IMR-90 (cell line): ENCODE results near the gene ANKRD13D. TPM values are rescaled to one million over a fixed set of nuclear protein-coding genes. Genes with fewer than 3 reads are reported as not detected.

Source experiments
- ATAC-seq: fragments of 200-7000 bp; cut with Tn5 transposase; 2 replicates; pipeline ENCODE4 v1.9.1; 2020; ENCODE audit warnings: low read depth, mild to moderate bottlenecking, moderate library complexity
- BruUV-seq: library from RNA; stranded (reverse); fragments of 400-500 nt; replicated peaks from 2 replicates; lab custom pipeline; 2021; lab: Mats Ljungman, UMichigan
- CTCF ChIA-PET: fragments of 300-600 bp; formaldehyde crosslinking; extraction: SDS; loops from one replicate; lab custom pipeline; 2021; ENCODE audit warnings: antibody characterized with exemption; lab: Yijun Ruan, JAX
- POLR2A ChIA-PET: fragments of 300-600 bp; sonication (Branson Sonifier 250); formaldehyde crosslinking; loops from one replicate; lab custom pipeline; 2022; ENCODE audit warnings: antibody characterized with exemption; ENCODE audit not compliant: unreplicated experiment; lab: Charles Lee
- DNase-seq: peaks from one replicate; pipeline ENCODE4 v3.0.0; 2013
- H2AFZ ChIP-seq: replicated peaks from 2 replicates; pipeline ENCODE3; 2013; ENCODE audit warnings: low read length, mild to moderate bottlenecking; ENCODE audit not compliant: poor library complexity
- H2AK5ac ChIP-seq: 2 replicates; pipeline ENCODE4 v1.6.1; 2013; ENCODE audit warnings: low read depth, low read length, inconsistent platforms
- H2AK9ac ChIP-seq: replicated peaks from 2 replicates; pipeline ENCODE3; 2013; ENCODE audit warnings: mild to moderate bottlenecking, low read depth, low read length, moderate library complexity; ENCODE audit not compliant: poor library complexity
- H2BK120ac ChIP-seq: 2 replicates; pipeline ENCODE4 v1.6.1; 2013; ENCODE audit warnings: low read depth, low read length, inconsistent platforms
- H2BK15ac ChIP-seq: 3 replicates; pipeline ENCODE4 v1.6.1; 2013; ENCODE audit warnings: low read depth, low read length, inconsistent platforms
- H2BK20ac ChIP-seq: 2 replicates; pipeline ENCODE4 v1.6.1; 2013; ENCODE audit warnings: low read depth, mild to moderate bottlenecking, inconsistent platforms, low read length, moderate library complexity
- H2BK5ac ChIP-seq: 2 replicates; pipeline ENCODE4 v1.6.1; 2013; ENCODE audit warnings: mild to moderate bottlenecking, low read depth, low read length, inconsistent platforms; ENCODE audit not compliant: poor library complexity, severe bottlenecking
- H3K14ac ChIP-seq: replicated peaks from 2 replicates; pipeline ENCODE4 v1.6.1; 2013; ENCODE audit warnings: low read depth, low read length, inconsistent platforms
- H3K18ac ChIP-seq: 2 replicates; pipeline ENCODE4 v1.6.1; 2013; ENCODE audit warnings: low read depth, low read length, control low read depth
- H3K23ac ChIP-seq: 2 replicates; pipeline ENCODE4 v1.6.1; 2013; ENCODE audit warnings: low read depth, low read length, inconsistent platforms
- H3K27ac ChIP-seq: 2 replicates; pipeline ENCODE4 v1.5.1; 2013; ENCODE audit warnings: mild to moderate bottlenecking, control low read depth, low read length; ENCODE audit not compliant: insufficient read depth
- H3K27me3 ChIP-seq: 2 replicates; pipeline ENCODE4 v1.6.1; 2013; ENCODE audit warnings: low read length; ENCODE audit not compliant: control insufficient read depth, insufficient read depth
- H3K36me3 ChIP-seq: 2 replicates; pipeline ENCODE4 v1.6.1; 2013; ENCODE audit warnings: low read length, mixed read lengths; ENCODE audit not compliant: control insufficient read depth, insufficient read depth
- H3K4ac ChIP-seq: 2 replicates; pipeline ENCODE4 v1.6.1; 2013; ENCODE audit warnings: low read depth, low read length, inconsistent platforms
- H3K4me1 ChIP-seq: 2 replicates; pipeline ENCODE4 v1.6.1; 2013; ENCODE audit warnings: low read length, mixed read lengths; ENCODE audit not compliant: control insufficient read depth, insufficient read depth
- H3K4me2 ChIP-seq: 2 replicates; pipeline ENCODE4 v1.6.1; 2013; ENCODE audit warnings: low read depth, mild to moderate bottlenecking, control low read depth, low read length, moderate library complexity
- H3K4me3 ChIP-seq: 2 replicates; pipeline ENCODE4 v1.5.1; 2013; ENCODE audit warnings: low read depth, mild to moderate bottlenecking, control low read depth, low read length, moderate library complexity; ENCODE audit not compliant: insufficient read depth
- H3K56ac ChIP-seq: 2 replicates; pipeline ENCODE4 v1.6.1; 2013; ENCODE audit warnings: low read length, inconsistent platforms; ENCODE audit not compliant: insufficient read depth; ENCODE audit errors: extremely low read depth
- H3K79me1 ChIP-seq, 2 experiments: 2 replicates each; pipeline ENCODE4 v1.6.1; 2013; ENCODE audit warnings: low read length in 2 of 2, inconsistent platforms in 1 of 2, low read depth in 1 of 2
- H3K9ac ChIP-seq: 2 replicates; pipeline ENCODE4 v1.6.1; 2013; ENCODE audit warnings: low read depth, low read length, control low read depth
- H3K9me1 ChIP-seq: 2 replicates; pipeline ENCODE4 v1.6.1; 2013; ENCODE audit warnings: low read length, inconsistent platforms; ENCODE audit not compliant: insufficient read depth
- H3K9me3 ChIP-seq: 2 replicates; pipeline ENCODE4 v1.6.1; 2013; ENCODE audit warnings: low read length; ENCODE audit not compliant: control insufficient read depth, insufficient read depth
- H4K20me1 ChIP-seq: 2 replicates; pipeline ENCODE4 v1.6.1; 2013; ENCODE audit warnings: low read length, inconsistent platforms; ENCODE audit not compliant: insufficient read depth
- H4K5ac ChIP-seq: 2 replicates; pipeline ENCODE4 v1.6.1; 2013; ENCODE audit warnings: mild to moderate bottlenecking, low read depth, low read length, control low read depth
- H4K8ac ChIP-seq, 2 experiments: 2 replicates each; pipeline ENCODE4 v1.6.1; 2013; ENCODE audit warnings: low read depth in 2 of 2, low read length in 2 of 2, control low read depth in 1 of 2, inconsistent platforms in 1 of 2
- H4K91ac ChIP-seq: 2 replicates; pipeline ENCODE4 v1.6.1; 2013; ENCODE audit warnings: low read depth, low read length, inconsistent platforms; ENCODE audit not compliant: insufficient read depth
- CHD1 ChIP-seq: IDR thresholded peaks from 2 replicates; pipeline ENCODE4 v1.6.1; 2012; ENCODE audit warnings: low read depth, low read length, improper control_type of control experiment
- ELK1 ChIP-seq: fragments of 150-350 bp; IDR thresholded peaks from 2 replicates; pipeline ENCODE4 v1.6.1; 2016; ENCODE audit warnings: low read depth, mild to moderate bottlenecking, low read length, moderate library complexity, borderline replicate concordance
- MAFK ChIP-seq: IDR thresholded peaks from 2 replicates; pipeline ENCODE4 v1.6.1; 2012; ENCODE audit warnings: low read depth, low read length, improper control_type of control experiment
- NFE2L2 ChIP-seq: fragments of 150-350 bp; IDR thresholded peaks from 2 replicates; pipeline ENCODE4 v1.6.1; 2016; ENCODE audit warnings: low read depth, mild to moderate bottlenecking, low read length
- RAD21 ChIP-seq: IDR thresholded peaks from 2 replicates; pipeline ENCODE4 v1.6.1; 2012; ENCODE audit warnings: low read length, improper control_type of control experiment
- RCOR1 ChIP-seq: IDR thresholded peaks from 2 replicates; pipeline ENCODE4 v1.6.1; 2012; ENCODE audit warnings: mild to moderate bottlenecking, low read length, improper control_type of control experiment; ENCODE audit not compliant: insufficient replicate concordance
- SMC3 ChIP-seq: fragments of 150-350 bp; IDR thresholded peaks from 2 replicates; pipeline ENCODE4 v1.6.1; 2016; ENCODE audit warnings: low read depth, mild to moderate bottlenecking, antibody characterized with exemption, low read length, moderate library complexity
- WGBS, 2 experiments: methylation state at CpG; one replicate each; pipeline versions ENCODE4 v1.1.5 to v1.1.7; 2013; ENCODE audit warnings: missing lambda C conversion rate in 2 of 2; ENCODE audit not compliant: insufficient read length in 1 of 2; ENCODE audit errors: extremely low coverage in 2 of 2; 5-methylcytosine and 5-hydroxymethylcytosine counted together
- dilution Hi-C: fragments of 300-500 bp; cut with HindIII; formaldehyde crosslinking; loops from one replicate; pipeline ENCODE4 v1.14.3; 2018; ENCODE audit warnings: low sequenced_read_pairs; ENCODE audit not compliant: unreplicated experiment
- in situ Hi-C: fragments of 300-500 bp; cut with MboI; formaldehyde crosslinking; loops from 3 replicates; pipeline ENCODE4 v1.14.3; 2019; ENCODE audit warnings: low sequenced_read_pairs, inconsistent platforms, mixed read lengths
- intact Hi-C: fragments of 100-400 bp; cut with micrococcal nuclease; formaldehyde crosslinking; loops from 2 replicates; pipeline ENCODE4 v1.10.0; 2022
- polyA plus RNA-seq, 3 experiments: library from polyadenylated mRNA; depleted of rRNA; stranded (reverse); fragments of >200 nt; gene quantifications; 2 replicates each; pipeline ENCODE4 v1.2.3, GENCODE V29; 2012; ENCODE audit warnings: low replicate concordance in 1 of 3
- total RNA-seq: library from RNA; depleted of rRNA; stranded (reverse); fragments of >200 nt; gene quantifications from 2 replicates; pipeline ENCODE4 v1.2.3, GENCODE V29; 2012
- TF ChIP-seq, protein P1 (sequence below): conservative IDR thresholded peaks from 2 replicates; pipeline ENCODE4 v1.5.1; 2012; ENCODE audit warnings: mild to moderate bottlenecking, low read depth, low read length, improper control_type of control experiment

ANKRD13D gene
- total and polyA plus RNA-seq, 2 of the 4 experiments (the other 2 are of a cell fraction), result 7.3 to 38.4 TPM

DNA sequence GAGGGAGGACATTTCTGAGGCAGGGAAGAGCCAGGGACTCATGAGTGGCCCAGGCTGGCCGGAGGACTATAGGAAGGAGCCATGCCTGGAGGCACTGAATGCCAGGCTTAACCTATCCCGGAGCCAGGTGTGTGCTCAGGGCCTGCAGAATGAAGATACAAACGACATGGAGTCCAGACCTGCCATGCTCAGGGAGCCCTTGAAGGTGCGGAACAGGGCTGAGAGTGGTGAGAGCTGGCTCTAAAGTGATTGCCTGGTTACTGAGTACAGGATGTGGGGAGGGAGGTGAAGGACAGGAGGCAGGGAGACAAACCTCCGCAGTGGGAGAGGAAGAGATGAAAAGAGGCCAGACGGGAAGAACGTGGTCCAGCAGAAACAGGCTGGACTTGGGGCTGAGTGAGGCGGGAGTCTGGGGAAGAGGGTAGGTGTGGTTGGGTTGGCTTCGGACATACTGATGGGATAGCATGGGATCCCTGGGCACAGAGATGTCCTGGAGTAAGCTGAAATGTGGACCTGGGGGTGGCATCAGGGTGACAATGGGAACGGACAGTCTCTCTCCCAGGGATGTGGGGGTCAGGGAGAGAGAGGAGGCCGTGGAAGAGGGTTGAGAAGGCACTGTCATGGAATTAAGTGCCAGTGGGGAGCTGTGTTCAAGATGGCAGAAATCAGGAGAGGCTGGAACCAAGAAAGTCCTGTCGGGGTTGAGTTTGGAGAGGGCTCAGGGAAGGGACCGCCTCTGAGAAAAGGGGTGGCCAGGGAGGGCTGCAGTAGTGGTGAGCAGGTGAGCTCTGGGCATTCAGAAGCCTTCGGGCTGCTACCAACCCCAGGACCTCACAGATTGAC, 1.5 kb upstream of the ANKRD13D start:
- Histone ChIP-seq H3K27me3 (no peaks in the 10 kb centered on the region), H3K4ac (peak overlapping the region; percentile 95), H3K4me2 (peak overlapping the region; percentile 81), H3K18ac (peak overlapping the region; percentile 81), H3K9me1 (peaks cover 22% of the 10 kb centered on the region; the same call in 1 of the 2 replicates), H2BK5ac (peak overlapping the region; percentile 90), H3K79me1 (peaks cover 14 to 49% of the 10 kb centered on the region in 2 experiments; a peak in 3 of 4 replicates), H2BK20ac (peak overlapping the region; percentile 11), H3K36me3 (peaks cover 56% of the 10 kb centered on the region), H2AK9ac (peak overlapping the region; percentile 99), H3K9ac (peak overlapping the region; percentile 87), H4K20me1 (peaks cover 4% of the 10 kb centered on the region; the same call in 1 of the 2 replicates), H3K14ac (peak overlapping the region; percentile 94), H3K4me3 (no peak overlapping the region), H4K5ac (peak overlapping the region; percentile 98), H3K23ac (peak overlapping the region; percentile 86; the same call in 1 of the 2 replicates), H3K56ac (peak overlapping the region; percentile 81), H3K27ac (peak overlapping the region; percentile 94), H2AK5ac (peak overlapping the region; percentile 99), H3K9me3 (no peaks in the 10 kb centered on the region), H2BK120ac (peak overlapping the region; percentile 58), H2AFZ (peak overlapping the region; percentile 97), H4K8ac (peak overlapping the region; percentile 97 to 100), H4K91ac (peak overlapping the region; percentile 99), H3K4me1 (peaks cover 19% of the 10 kb centered on the region), H2BK15ac (peak overlapping the region; percentile 64; the same call in 2 of the 3 replicates)
- DNase-seq (no peak), ATAC-seq (no peak)
- intact Hi-C loops (loop anchor here (2.0 kb wide), 2 partner anchors 15 to 25 kb away; partner anchors contain the start of gene SSH3), in situ Hi-C loops (no loop called here), dilution Hi-C loops (no loop called here)
- ChIA-PET POLR2A (interaction anchor here (0.6 to 0.7 kb wide), 2 partner anchors 15 to 44 kb away, joined by 3 to 5 read pairs; partner anchors contain the start of gene SSH3), CTCF (interaction anchor here (1.0 to 1.1 kb wide), 2 partner anchors 10 to 15 kb away, joined by 3 read pairs; no protein-coding TSS in a partner anchor)
- 92% methylated on average over 9 of the region's 14 CpGs; no CpG with 5 or more reads in 1 of the 2 experiments for WGBS, 2 experiments
- no TSS peak for BruUV-seq
- TF ChIP-seq RAD21 (no peak), CHD1 (no peak), RCOR1 (no peak), MAFK (no peak), NFE2L2 (no peak), ELK1 (no peak), SMC3 (no peak)
- TF ChIP-seq, protein P1, sequence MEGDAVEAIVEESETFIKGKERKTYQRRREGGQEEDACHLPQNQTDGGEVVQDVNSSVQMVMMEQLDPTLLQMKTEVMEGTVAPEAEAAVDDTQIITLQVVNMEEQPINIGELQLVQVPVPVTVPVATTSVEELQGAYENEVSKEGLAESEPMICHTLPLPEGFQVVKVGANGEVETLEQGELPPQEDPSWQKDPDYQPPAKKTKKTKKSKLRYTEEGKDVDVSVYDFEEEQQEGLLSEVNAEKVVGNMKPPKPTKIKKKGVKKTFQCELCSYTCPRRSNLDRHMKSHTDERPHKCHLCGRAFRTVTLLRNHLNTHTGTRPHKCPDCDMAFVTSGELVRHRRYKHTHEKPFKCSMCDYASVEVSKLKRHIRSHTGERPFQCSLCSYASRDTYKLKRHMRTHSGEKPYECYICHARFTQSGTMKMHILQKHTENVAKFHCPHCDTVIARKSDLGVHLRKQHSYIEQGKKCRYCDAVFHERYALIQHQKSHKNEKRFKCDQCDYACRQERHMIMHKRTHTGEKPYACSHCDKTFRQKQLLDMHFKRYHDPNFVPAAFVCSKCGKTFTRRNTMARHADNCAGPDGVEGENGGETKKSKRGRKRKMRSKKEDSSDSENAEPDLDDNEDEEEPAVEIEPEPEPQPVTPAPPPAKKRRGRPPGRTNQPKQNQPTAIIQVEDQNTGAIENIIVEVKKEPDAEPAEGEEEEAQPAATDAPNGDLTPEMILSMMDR, result no peak
